IPS-18a (cell line): Measurements from ENCODE around the gene FMN2.

Experiments used
- H3K27ac ChIP-seq: one replicate; pipeline ENCODE4 v1.5.1; 2013; ENCODE audit warnings: low read length
- H3K27me3 ChIP-seq: one replicate; pipeline ENCODE4 v1.6.1; 2013; ENCODE audit warnings: mild to moderate bottlenecking, low read length; ENCODE audit not compliant: control insufficient read depth, insufficient read depth
- H3K36me3 ChIP-seq: one replicate; pipeline ENCODE4 v1.6.1; 2013; ENCODE audit warnings: low read depth, low read length; ENCODE audit not compliant: control insufficient read depth
- H3K4me1 ChIP-seq: one replicate; pipeline ENCODE4 v1.6.1; 2013; ENCODE audit warnings: low read depth, low read length; ENCODE audit not compliant: control insufficient read depth
- H3K4me3 ChIP-seq: one replicate; pipeline ENCODE4 v1.5.1; 2013; ENCODE audit warnings: low read length
- H3K9ac ChIP-seq: one replicate; pipeline ENCODE4 v1.6.1; 2013; ENCODE audit warnings: mild to moderate bottlenecking, low read length, moderate library complexity
- H3K9me3 ChIP-seq: one replicate; pipeline ENCODE4 v1.6.1; 2013; ENCODE audit warnings: low read depth, low read length; ENCODE audit not compliant: control insufficient read depth

FMN2 gene

GRCh38 chr1:240351690-240352089 lies 260.0 kb downstream of the FMN2 start:
- Histone ChIP-seq H3K4me3 (no peak overlapping the region), H3K9ac (no peak overlapping the region), H3K4me1 (no peaks in the 10 kb centered on the region), H3K36me3 (no peaks in the 10 kb centered on the region), H3K27ac (no peak overlapping the region), H3K9me3 (no peaks in the 10 kb centered on the region), H3K27me3 (no peaks in the 10 kb centered on the region)

- H3K27me3 ChIP-seq, result no peaks in the 10 kb centered on the region
- no peaks in the 10 kb centered on the region for H3K36me3 ChIP-seq
- no peak overlapping the region for H3K27ac ChIP-seq
Observed at GRCh38 chr1:240352769-240353168, 261.1 kb downstream of the FMN2 start.

GRCh38 chr1:240356568-240356967 lies 264.9 kb downstream of the FMN2 start:
- Histone ChIP-seq H3K4me3 (no peak overlapping the region), H3K9ac (no peak overlapping the region), H3K27ac (no peak overlapping the region), H3K27me3 (no peaks in the 10 kb centered on the region), H3K9me3 (no peaks in the 10 kb centered on the region), H3K36me3 (no peaks in the 10 kb centered on the region), H3K4me1 (no peaks in the 10 kb centered on the region)

More at GRCh38 chr1:240352769-240353168, 261.1 kb downstream of the FMN2 start:
- no peaks in the 10 kb centered on the region for H3K4me1 ChIP-seq
- no peaks in the 10 kb centered on the region for H3K9me3 ChIP-seq
- H3K4me3 ChIP-seq, result no peak overlapping the region
- H3K9ac ChIP-seq, result no peak overlapping the region

DNA sequence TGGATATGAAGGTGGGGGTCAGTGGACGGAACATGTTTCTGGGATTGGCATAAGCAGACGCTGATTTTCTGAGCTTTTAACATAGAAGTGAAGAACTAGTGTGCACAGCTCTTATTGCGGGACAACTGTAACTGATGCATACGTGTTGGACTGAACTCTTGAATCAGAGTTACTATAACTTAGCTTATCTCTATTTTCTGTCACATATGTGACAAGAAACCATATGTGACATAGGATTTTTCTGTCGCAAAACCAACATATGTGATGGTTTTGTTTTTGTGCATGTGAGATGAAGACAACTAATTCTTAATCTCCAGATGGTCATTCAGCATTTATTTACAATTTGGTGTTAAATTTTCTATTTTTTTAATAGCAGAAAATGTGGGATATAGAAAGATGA lies 270.4 kb downstream of the FMN2 start:
- Histone ChIP-seq H3K4me1 (no peaks in the 10 kb centered on the region), H3K36me3 (no peaks in the 10 kb centered on the region), H3K9me3 (no peaks in the 10 kb centered on the region), H3K27me3 (no peaks in the 10 kb centered on the region), H3K4me3 (no peak overlapping the region), H3K9ac (no peak overlapping the region), H3K27ac (no peak overlapping the region)

GRCh38 chr1:240362826-240363225 lies 271.1 kb downstream of the FMN2 start:
- H3K27me3 ChIP-seq, result no peaks in the 10 kb centered on the region
- no peaks in the 10 kb centered on the region for H3K4me1 ChIP-seq
- no peak overlapping the region for H3K4me3 ChIP-seq
- H3K36me3 ChIP-seq, result no peaks in the 10 kb centered on the region
- no peak overlapping the region for H3K9ac ChIP-seq
- no peaks in the 10 kb centered on the region for H3K9me3 ChIP-seq
- H3K27ac ChIP-seq, result no peak overlapping the region

DNA sequence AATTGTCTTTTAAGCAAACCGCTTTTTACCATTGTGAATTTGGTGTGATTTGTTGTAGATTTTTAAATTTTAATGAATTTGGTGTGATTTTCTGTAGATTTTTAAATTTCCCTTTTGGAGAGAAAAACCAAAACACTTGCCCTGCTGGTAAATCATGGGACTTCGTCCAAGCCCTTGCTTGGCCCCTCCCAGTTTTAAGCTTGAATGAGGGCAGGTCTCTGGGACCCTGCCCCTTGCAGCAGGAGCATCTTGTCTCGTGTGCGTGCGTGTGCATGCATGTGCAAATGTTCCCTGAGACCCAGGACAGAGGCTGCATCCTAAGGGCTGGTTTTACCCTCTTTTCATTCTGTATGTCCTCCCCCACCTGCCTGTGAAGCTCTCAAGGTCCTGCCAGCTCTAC lies 271.6 kb downstream of the FMN2 start:
- Histone ChIP-seq H3K9me3 (no peaks in the 10 kb centered on the region), H3K4me1 (no peaks in the 10 kb centered on the region), H3K27me3 (no peaks in the 10 kb centered on the region), H3K9ac (no peak overlapping the region), H3K4me3 (no peak overlapping the region), H3K27ac (no peak overlapping the region), H3K36me3 (no peaks in the 10 kb centered on the region)

- Histone ChIP-seq H3K9ac (no peak overlapping the region), H3K27me3 (no peaks in the 10 kb centered on the region)
Observed at GRCh38 chr1:240363914-240364313, 272.2 kb downstream of the FMN2 start.

GRCh38 chr1:240366636-240367035 lies 275.0 kb downstream of the FMN2 start:
- Histone ChIP-seq H3K27ac (no peak overlapping the region), H3K4me1 (no peaks in the 10 kb centered on the region)

More at GRCh38 chr1:240363914-240364313, 272.2 kb downstream of the FMN2 start:
- no peak overlapping the region for H3K27ac ChIP-seq
- H3K9me3 ChIP-seq, result no peaks in the 10 kb centered on the region
- no peaks in the 10 kb centered on the region for H3K36me3 ChIP-seq
- no peak overlapping the region for H3K4me3 ChIP-seq
- H3K4me1 ChIP-seq, result no peaks in the 10 kb centered on the region

GRCh38 chr1:240385551-240385950 lies 293.9 kb downstream of the FMN2 start:
- Histone ChIP-seq H3K27me3 (no peaks in the 10 kb centered on the region), H3K36me3 (no peaks in the 10 kb centered on the region), H3K9me3 (peaks cover 5% of the 10 kb centered on the region), H3K4me3 (no peak overlapping the region), H3K4me1 (no peaks in the 10 kb centered on the region), H3K9ac (no peak overlapping the region), H3K27ac (no peak overlapping the region)

More at GRCh38 chr1:240366636-240367035, 275.0 kb downstream of the FMN2 start:
- no peaks in the 10 kb centered on the region for H3K9me3 ChIP-seq
- no peaks in the 10 kb centered on the region for H3K36me3 ChIP-seq
- no peak overlapping the region for H3K9ac ChIP-seq
- no peak overlapping the region for H3K4me3 ChIP-seq
- H3K27me3 ChIP-seq, result no peaks in the 10 kb centered on the region

- no peaks in the 10 kb centered on the region for H3K36me3 ChIP-seq
- no peaks in the 10 kb centered on the region for H3K27me3 ChIP-seq
- no peak overlapping the region for H3K4me3 ChIP-seq
- H3K4me1 ChIP-seq, result no peaks in the 10 kb centered on the region
- no peaks in the 10 kb centered on the region for H3K9me3 ChIP-seq
- no peak overlapping the region for H3K9ac ChIP-seq
- no peak overlapping the region for H3K27ac ChIP-seq
Observed at GRCh38 chr1:240385985-240386978, 294.6 kb downstream of the FMN2 start.

GRCh38 chr1:240387051-240387450 lies 295.4 kb downstream of the FMN2 start:
- no peak overlapping the region for H3K9ac ChIP-seq
- H3K4me1 ChIP-seq, result no peaks in the 10 kb centered on the region
- no peak overlapping the region for H3K27ac ChIP-seq
- no peaks in the 10 kb centered on the region for H3K9me3 ChIP-seq
- H3K4me3 ChIP-seq, result no peak overlapping the region
- H3K27me3 ChIP-seq, result no peaks in the 10 kb centered on the region
- H3K36me3 ChIP-seq, result no peaks in the 10 kb centered on the region
